Endothelial cell of umbilical vein (primary cell): ENCODE results near the gene PTCH1. TPM values are rescaled to one million over a fixed set of nuclear protein-coding genes. Genes with fewer than 3 reads are reported as not detected.

Experiments
- BruUV-seq: library from RNA; stranded (reverse); fragments of 400-500 nt; replicated peaks from 2 replicates; lab custom pipeline; 2021; lab: Mats Ljungman, UMichigan
- CTCF ChIA-PET: fragments of 300-600, 350-600 bp; sonication (Branson Sonifier 250); formaldehyde crosslinking; loops from one replicate; lab custom pipeline; 2021; ENCODE audit warnings: antibody characterized with exemption, inconsistent platforms; lab: Charles Lee
- POLR2A ChIA-PET: fragments of 300-600, 350-600 bp; sonication (Branson Sonifier 250); formaldehyde crosslinking; loops from one replicate; lab custom pipeline; 2021; ENCODE audit warnings: antibody characterized with exemption, inconsistent platforms; lab: Charles Lee
- DNase-seq: peaks from one replicate; pipeline ENCODE4 v3.0.0-alpha.2; 2011; ENCODE audit warnings: low read depth, low spot score
- FAIRE-seq: peaks from 2 replicates; lab custom pipeline; 2011; peaks lifted over from hg19 to GRCh38; lab: Jason Lieb, UNC
- H2AFZ ChIP-seq: 2 replicates; pipeline ENCODE4 v1.6.0; 2012; ENCODE audit warnings: low read depth, low read length, control low read depth, inconsistent platforms
- H3K27ac ChIP-seq: 2 replicates; pipeline ENCODE4 v1.5.1; 2011; ENCODE audit warnings: low read depth, mild to moderate bottlenecking, control low read depth, low read length, moderate library complexity; ENCODE audit not compliant: insufficient read depth
- H3K27me3 ChIP-seq, 2 experiments: 2 replicates each; pipeline versions ENCODE4 v1.6.0 to v1.6.1; 2011; ENCODE audit warnings: low read length in 2 of 2, mixed read lengths in 1 of 2; ENCODE audit not compliant: control insufficient read depth in 2 of 2, insufficient read depth in 2 of 2
- H3K36me3 ChIP-seq, 2 experiments: 2 replicates in 1 of 2; 3 replicates in 1 of 2; pipeline ENCODE4 v1.5.1; 2011; ENCODE audit warnings: low read length in 2 of 2, mild to moderate bottlenecking in 1 of 2, moderate library complexity in 1 of 2; ENCODE audit not compliant: control insufficient read depth in 2 of 2, insufficient read depth in 2 of 2; ENCODE audit errors: extremely low read depth in 1 of 2
- H3K4me1 ChIP-seq: 3 replicates; pipeline ENCODE4 v1.5.1; 2011; ENCODE audit warnings: mild to moderate bottlenecking, low read length; ENCODE audit not compliant: control insufficient read depth, insufficient read depth; ENCODE audit errors: extremely low read depth
- H3K4me2 ChIP-seq: 2 replicates; pipeline ENCODE4 v1.6.1; 2011; ENCODE audit warnings: low read length, control low read depth, mixed read lengths; ENCODE audit not compliant: insufficient read depth
- H3K4me3 ChIP-seq, 3 experiments: fragments of 200-600 bp in 1 of 3; sonication (generic), shearing (Covaris generic) in 1 of 3; replicated peaks in 1 of 3; 2 replicates each; pipeline ENCODE4 v1.5.1; 2011 to 2016; ENCODE audit warnings: control low read depth in 3 of 3, low read length in 3 of 3, mild to moderate bottlenecking in 2 of 3, inconsistent platforms in 1 of 3, low read depth in 1 of 3, moderate library complexity in 1 of 3; ENCODE audit not compliant: insufficient read depth in 1 of 3
- H3K79me2 ChIP-seq: 2 replicates; pipeline ENCODE4 v1.6.0; 2012; ENCODE audit warnings: low read length, inconsistent platforms; ENCODE audit not compliant: control insufficient read depth, insufficient read depth
- H3K9ac ChIP-seq: replicated peaks from 2 replicates; pipeline ENCODE3; 2011; ENCODE audit warnings: low read length, control low read depth; ENCODE audit not compliant: insufficient read depth; ENCODE audit errors: extremely low read depth
- H3K9me1 ChIP-seq: replicated peaks from 3 replicates; pipeline ENCODE4 v1.6.0; 2011; ENCODE audit warnings: mild to moderate bottlenecking, low read length; ENCODE audit not compliant: control insufficient read depth, insufficient read depth; ENCODE audit errors: extremely low read depth
- H3K9me3 ChIP-seq: replicated peaks from 2 replicates; pipeline ENCODE4 v1.5.1; 2012; ENCODE audit warnings: low read length, inconsistent platforms; ENCODE audit not compliant: control insufficient read depth, insufficient read depth
- H4K20me1 ChIP-seq: replicated peaks from 2 replicates; pipeline ENCODE3; 2011; ENCODE audit warnings: mild to moderate bottlenecking, low read length; ENCODE audit not compliant: control insufficient read depth, insufficient read depth; ENCODE audit errors: extremely low read depth
- EZH2 ChIP-seq: IDR thresholded peaks from 2 replicates; pipeline ENCODE4 v1.6.1; 2012; ENCODE audit warnings: borderline replicate concordance, low read depth, mild to moderate bottlenecking, moderate library complexity, low read length, inconsistent platforms; ENCODE audit not compliant: severe bottlenecking
- FOS ChIP-seq: IDR thresholded peaks from 2 replicates; pipeline ENCODE4 v1.6.1; 2011; ENCODE audit warnings: mild to moderate bottlenecking, low read length, moderate library complexity, borderline replicate concordance; ENCODE audit not compliant: insufficient read depth
- GATA2 ChIP-seq: IDR thresholded peaks from 2 replicates; pipeline ENCODE4 v1.7.0; 2011; ENCODE audit warnings: low read depth, mild to moderate bottlenecking, moderate library complexity, mixed read lengths, low read length; ENCODE audit not compliant: insufficient read length, insufficient read depth
- JUN ChIP-seq: IDR thresholded peaks from 2 replicates; pipeline ENCODE4 v1.6.1; 2011; ENCODE audit warnings: borderline replicate concordance, low read depth; ENCODE audit not compliant: insufficient read length, insufficient read depth
- MYC ChIP-seq: IDR thresholded peaks from one replicate; pipeline ENCODE4 v1.6.1; 2011; ENCODE audit warnings: mild to moderate bottlenecking, low read depth, low read length
- POLR2A ChIP-seq: IDR thresholded peaks from 2 replicates; pipeline ENCODE4 v1.6.1; 2012; ENCODE audit warnings: low read depth, mild to moderate bottlenecking, control low read depth, low read length
- POLR2AphosphoS5 ChIP-seq: IDR thresholded peaks from 2 replicates; pipeline ENCODE4 v1.6.1; 2012; ENCODE audit warnings: low read depth, mild to moderate bottlenecking, control low read depth, low read length, moderate library complexity; ENCODE audit not compliant: insufficient read depth
- dilution Hi-C: fragments of 300-500 bp; cut with MboI; formaldehyde crosslinking; loops from one replicate; pipeline ENCODE4 v1.15.0; 2019; ENCODE audit warnings: low sequenced_read_pairs; ENCODE audit not compliant: extremely low pct_ligation_motif_present
- intact Hi-C: fragments of 100-400 bp; cut with micrococcal nuclease; formaldehyde crosslinking; loops from one replicate; pipeline ENCODE4 v1.10.0; 2022
- polyA plus RNA-seq, 4 experiments: library from polyadenylated mRNA; depleted of rRNA in 3 of 4; stranded (reverse) in 3 of 4; unstranded in 1 of 4; fragments of >200 nt; gene quantifications; 2 replicates each; pipeline versions ENCODE4 v1.2.1 to v1.2.3, GENCODE V29; 2011 to 2012; ENCODE audit warnings: missing spikeins in 1 of 4
- total RNA-seq: library from RNA; stranded (reverse); gene quantifications from 2 replicates; pipeline ENCODE4 v1.2.3, GENCODE V29; 2021
- TF ChIP-seq, protein P1 (sequence below), 2 donors: IDR thresholded peaks; 1 replicate in 1 of 2; 2 replicates in 1 of 2; pipeline ENCODE4 v1.5.1; 2011; ENCODE audit warnings: low read length in 2 of 2, mild to moderate bottlenecking in 2 of 2, moderate library complexity in 2 of 2, control low read depth in 1 of 2, inconsistent platforms in 1 of 2, low read depth in 1 of 2; ENCODE audit not compliant: insufficient read depth in 1 of 2; ENCODE audit errors: extremely low read depth in 1 of 2
- TF ChIP-seq, protein P2 (sequence below): IDR thresholded peaks from 2 replicates; pipeline ENCODE4 v1.6.1; 2011; ENCODE audit not compliant: insufficient read depth, insufficient read length

The PTCH1 gene
- total and polyA plus RNA-seq, 2 donors (not counting 3 experiments of a cell fraction or from before 2014, with no cell fraction given) = 3.9 to 12.1 TPM

DNA sequence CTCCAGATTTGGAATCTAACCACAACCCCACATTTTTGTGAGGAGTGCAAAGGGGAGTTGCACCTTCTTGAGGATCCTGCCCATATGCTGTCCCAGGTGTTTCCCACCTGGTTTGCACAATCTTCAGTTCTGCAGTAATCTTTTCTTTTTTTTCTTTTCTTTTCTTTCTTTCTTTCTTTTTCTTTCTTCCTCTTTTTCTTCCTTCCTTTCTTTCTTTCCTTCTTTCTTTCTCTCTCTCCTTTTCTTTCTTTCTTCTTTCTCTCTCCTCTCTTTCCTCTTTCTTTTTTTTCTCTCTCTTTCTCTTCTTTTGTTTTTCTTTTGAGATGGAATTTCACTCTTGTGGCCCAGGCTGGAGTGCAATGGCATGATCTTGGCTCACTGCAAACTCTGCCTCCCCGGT, 109.2 kb downstream of the PTCH1 start:
- Histone ChIP-seq H3K9me3 (no peaks in the 10 kb centered on the region), H3K79me2 (no peaks in the 10 kb centered on the region), H3K4me1 (peaks cover 3% of the 10 kb centered on the region), H3K4me3 (no peak overlapping the region), H3K27me3 (peaks cover 0 to 6% of the 10 kb centered on the region in 2 experiments), H3K27ac (no peak overlapping the region), H4K20me1 (no peaks in the 10 kb centered on the region), H3K4me2 (no peak overlapping the region), H3K9me1 (no peaks in the 10 kb centered on the region), H3K9ac (no peak overlapping the region), H2AFZ (no peak overlapping the region), H3K36me3 (no peaks in the 10 kb centered on the region)
- DNase-seq (no peak), FAIRE-seq (no peak)
- BruUV-seq = no TSS peak
- intact Hi-C loops (no loop called here), dilution Hi-C loops (no loop called here)
- ChIA-PET CTCF (no interaction called here), POLR2A (no interaction called here)
- TF ChIP-seq, protein P1, sequence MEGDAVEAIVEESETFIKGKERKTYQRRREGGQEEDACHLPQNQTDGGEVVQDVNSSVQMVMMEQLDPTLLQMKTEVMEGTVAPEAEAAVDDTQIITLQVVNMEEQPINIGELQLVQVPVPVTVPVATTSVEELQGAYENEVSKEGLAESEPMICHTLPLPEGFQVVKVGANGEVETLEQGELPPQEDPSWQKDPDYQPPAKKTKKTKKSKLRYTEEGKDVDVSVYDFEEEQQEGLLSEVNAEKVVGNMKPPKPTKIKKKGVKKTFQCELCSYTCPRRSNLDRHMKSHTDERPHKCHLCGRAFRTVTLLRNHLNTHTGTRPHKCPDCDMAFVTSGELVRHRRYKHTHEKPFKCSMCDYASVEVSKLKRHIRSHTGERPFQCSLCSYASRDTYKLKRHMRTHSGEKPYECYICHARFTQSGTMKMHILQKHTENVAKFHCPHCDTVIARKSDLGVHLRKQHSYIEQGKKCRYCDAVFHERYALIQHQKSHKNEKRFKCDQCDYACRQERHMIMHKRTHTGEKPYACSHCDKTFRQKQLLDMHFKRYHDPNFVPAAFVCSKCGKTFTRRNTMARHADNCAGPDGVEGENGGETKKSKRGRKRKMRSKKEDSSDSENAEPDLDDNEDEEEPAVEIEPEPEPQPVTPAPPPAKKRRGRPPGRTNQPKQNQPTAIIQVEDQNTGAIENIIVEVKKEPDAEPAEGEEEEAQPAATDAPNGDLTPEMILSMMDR (IDR thresholded peaks at IDR 0.05; ENCODE audit: extremely low read depth in 1 of 2, insufficient read depth in 1 of 2, low read depth in 1 of 2, low read length in 2 of 2) = no peak
- TF ChIP-seq MYC (no peak), GATA2 (no peak), JUN (no peak), EZH2 (no peak), FOS (no peak), POLR2A (no peak), POLR2AphosphoS5 (no peak)
- TF ChIP-seq, protein P2, sequence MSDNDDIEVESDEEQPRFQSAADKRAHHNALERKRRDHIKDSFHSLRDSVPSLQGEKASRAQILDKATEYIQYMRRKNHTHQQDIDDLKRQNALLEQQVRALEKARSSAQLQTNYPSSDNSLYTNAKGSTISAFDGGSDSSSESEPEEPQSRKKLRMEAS = no peak
